H1 (cell line): Measurements from ENCODE around the gene CHST8. TPM values are rescaled to one million over a fixed set of nuclear protein-coding genes. Genes with fewer than 3 reads are reported as not detected.

Experiments
- CTCF ChIA-PET: fragments of 300-600 bp; sonication (Branson Sonifier 250); formaldehyde crosslinking; loops from one replicate; lab custom pipeline; 2021; ENCODE audit not compliant: partially characterized antibody; lab: Charles Lee
- POLR2A ChIA-PET: fragments of 300-600 bp; sonication (Branson Sonifier 250); formaldehyde crosslinking; loops from one replicate; lab custom pipeline; 2021; ENCODE audit warnings: inconsistent platforms; ENCODE audit not compliant: partially characterized antibody; lab: Charles Lee
- DNase-seq, 2 experiments: peaks; one replicate each; pipeline versions ENCODE4 v3.0.0 to v3.0.0-alpha.2; 2010 to 2022; ENCODE audit warnings: low spot score in 2 of 2, low read depth in 1 of 2, mixed read lengths in 1 of 2
- FAIRE-seq: peaks from 2 replicates; lab custom pipeline; 2011; peaks lifted over from hg19 to GRCh38; lab: Jason Lieb, UNC
- H2AFZ ChIP-seq: 2 replicates; pipeline ENCODE4 v1.8.1; 2012; ENCODE audit warnings: low read length, inconsistent platforms
- H2AK5ac ChIP-seq: 2 replicates; pipeline ENCODE4 v1.6.1; 2013; ENCODE audit warnings: low read depth, low read length
- H2BK120ac ChIP-seq: replicated peaks from 2 replicates; pipeline ENCODE3; 2013; ENCODE audit warnings: low read depth, low read length, inconsistent platforms
- H2BK12ac ChIP-seq: 2 replicates; pipeline ENCODE4 v1.6.1; 2013; ENCODE audit warnings: low read depth, low read length
- H2BK15ac ChIP-seq: 2 replicates; pipeline ENCODE4 v1.6.1; 2013; ENCODE audit warnings: low read length
- H2BK20ac ChIP-seq: 2 replicates; pipeline ENCODE4 v1.6.1; 2013; ENCODE audit warnings: low read length
- H2BK5ac ChIP-seq: 2 replicates; pipeline ENCODE4 v1.6.1; 2013; ENCODE audit warnings: low read depth, low read length
- H3K14ac ChIP-seq: 2 replicates; pipeline ENCODE4 v1.6.1; 2013; ENCODE audit warnings: inconsistent platforms; ENCODE audit not compliant: insufficient read length
- H3K18ac ChIP-seq: 2 replicates; pipeline ENCODE4 v1.6.1; 2013; ENCODE audit warnings: low read length; ENCODE audit errors: extremely low read depth
- H3K23ac ChIP-seq: 2 replicates; pipeline ENCODE4 v1.6.1; 2013; ENCODE audit warnings: inconsistent platforms; ENCODE audit not compliant: insufficient read length
- H3K23me2 ChIP-seq: 2 replicates; pipeline ENCODE4 v1.6.1; 2013; ENCODE audit warnings: low read depth, low read length
- H3K27ac ChIP-seq: 2 replicates; pipeline ENCODE4 v1.6.1; 2011; ENCODE audit warnings: low read depth, low read length, inconsistent platforms
- H3K27me3 ChIP-seq, 4 experiments: replicated peaks in 1 of 4; 1 replicate in 1 of 4; 2 replicates in 3 of 4; pipeline versions ENCODE4 v1.6.1 to v1.8.1; 2011 to 2013; ENCODE audit warnings: low read length in 3 of 4, mild to moderate bottlenecking in 3 of 4, inconsistent platforms in 2 of 4, mixed read lengths in 2 of 4, moderate library complexity in 1 of 4; ENCODE audit not compliant: control insufficient read depth in 3 of 4, insufficient read depth in 3 of 4; ENCODE audit errors: extremely low read depth in 1 of 4
- H3K36me3 ChIP-seq, 4 experiments: 2 replicates each; pipeline versions ENCODE4 v1.6.1 to v1.8.1; 2011 to 2013; ENCODE audit warnings: mild to moderate bottlenecking in 4 of 4, low read length in 3 of 4, moderate library complexity in 2 of 4, control low read depth in 1 of 4, inconsistent platforms in 1 of 4; ENCODE audit not compliant: insufficient read depth in 4 of 4, control insufficient read depth in 2 of 4
- H3K4ac ChIP-seq: replicated peaks from 2 replicates; pipeline ENCODE3; 2013; ENCODE audit warnings: low read length, low read depth, mixed read lengths, inconsistent platforms; ENCODE audit not compliant: insufficient read length
- H3K4me1 ChIP-seq, 4 experiments: replicated peaks in 1 of 4; 1 replicate in 1 of 4; 2 replicates in 3 of 4; pipeline versions ENCODE4 v1.6.1 to v1.8.1; 2011 to 2013; ENCODE audit warnings: low read length in 3 of 4, inconsistent platforms in 2 of 4, mixed read lengths in 1 of 4; ENCODE audit not compliant: insufficient read depth in 4 of 4, control insufficient read depth in 3 of 4
- H3K4me2 ChIP-seq, 2 experiments: 2 replicates each; pipeline versions ENCODE4 v1.6.1 to v1.8.1; 2011 to 2013; ENCODE audit warnings: low read depth in 2 of 2, low read length in 2 of 2, control low read depth in 1 of 2, inconsistent platforms in 1 of 2, mild to moderate bottlenecking in 1 of 2; ENCODE audit not compliant: insufficient read depth in 1 of 2
- H3K4me3 ChIP-seq, 4 experiments: fragments of 200-600, 300-600 bp in 1 of 4; sonication (generic), shearing (Covaris generic), sonication (Bioruptor Twin) in 1 of 4; 2 replicates each; pipeline versions ENCODE4 v1.5.1 to v1.8.1; 2011 to 2016; ENCODE audit warnings: low read length in 4 of 4, low read depth in 3 of 4, control low read depth in 2 of 4, inconsistent platforms in 2 of 4, mild to moderate bottlenecking in 2 of 4, mixed read lengths in 1 of 4, moderate library complexity in 1 of 4; ENCODE audit not compliant: insufficient read depth in 2 of 4; ENCODE audit errors: extremely low read depth in 1 of 4
- H3K56ac ChIP-seq: replicated peaks from 2 replicates; pipeline ENCODE3; 2013; ENCODE audit warnings: low read depth, mild to moderate bottlenecking, mixed read lengths, low read length, inconsistent platforms; ENCODE audit not compliant: insufficient read length
- H3K79me1 ChIP-seq: 2 replicates; pipeline ENCODE4 v1.6.1; 2013; ENCODE audit warnings: low read depth, low read length, control low read depth
- H3K79me2 ChIP-seq, 2 experiments: 2 replicates each; pipeline versions ENCODE4 v1.6.1 to v1.8.1; 2012 to 2013; ENCODE audit warnings: low read length in 2 of 2, mild to moderate bottlenecking in 2 of 2, inconsistent platforms in 1 of 2; ENCODE audit not compliant: insufficient read depth in 2 of 2, control insufficient read depth in 1 of 2
- H3K9ac ChIP-seq, 4 experiments: replicated peaks in 1 of 4; 1 replicate in 1 of 4; 2 replicates in 3 of 4; pipeline versions ENCODE4 v1.6.1 to v1.8.1; 2011 to 2013; ENCODE audit warnings: low read depth in 3 of 4, low read length in 3 of 4, control low read depth in 2 of 4, mild to moderate bottlenecking in 2 of 4, moderate library complexity in 2 of 4, inconsistent platforms in 1 of 4; ENCODE audit errors: extremely low read depth in 1 of 4
- H3K9me3 ChIP-seq, 2 experiments: 2 replicates each; pipeline versions ENCODE4 v1.6.1 to v1.8.1; 2012 to 2013; ENCODE audit warnings: mild to moderate bottlenecking in 2 of 2, moderate library complexity in 2 of 2, control low read depth in 1 of 2, inconsistent platforms in 1 of 2, low read depth in 1 of 2, low read length in 1 of 2, mixed read lengths in 1 of 2; ENCODE audit not compliant: insufficient read depth in 2 of 2
- H4K20me1 ChIP-seq, 2 experiments: replicated peaks in 1 of 2; 2 replicates each; pipeline versions ENCODE3 to v1.8.1; 2011 to 2013; ENCODE audit warnings: inconsistent platforms in 2 of 2, low read length in 2 of 2, mild to moderate bottlenecking in 1 of 2; ENCODE audit not compliant: insufficient read depth in 2 of 2, control insufficient read depth in 1 of 2
- H4K5ac ChIP-seq: 2 replicates; pipeline ENCODE4 v1.6.1; 2013; ENCODE audit warnings: low read length, low read depth, mixed read lengths, inconsistent platforms; ENCODE audit not compliant: insufficient read length
- H4K8ac ChIP-seq: 2 replicates; pipeline ENCODE4 v1.8.0; 2013; ENCODE audit warnings: mild to moderate bottlenecking, moderate library complexity, low read length, inconsistent platforms; ENCODE audit not compliant: insufficient read depth; ENCODE audit errors: extremely low read depth
- H4K91ac ChIP-seq: replicated peaks from 2 replicates; pipeline ENCODE3; 2013; ENCODE audit warnings: low read length, mixed read lengths, inconsistent platforms; ENCODE audit not compliant: insufficient read length
- GABPA ChIP-seq: IDR thresholded peaks from 2 replicates; pipeline ENCODE4 v1.6.1; 2011; ENCODE audit warnings: mild to moderate bottlenecking, low read length, moderate library complexity, borderline replicate concordance; ENCODE audit not compliant: insufficient read depth
- HDAC2 ChIP-seq, 2 experiments: fragments of 300-600 bp in 1 of 2; sonication (generic) in 1 of 2; IDR thresholded peaks; 2 replicates each; pipeline ENCODE4 v1.6.1; 2011 to 2012; ENCODE audit warnings: low read depth in 2 of 2, low read length in 2 of 2, mild to moderate bottlenecking in 2 of 2, moderate library complexity in 2 of 2, borderline replicate concordance in 1 of 2, inconsistent platforms in 1 of 2
- KDM4A ChIP-seq: IDR thresholded peaks from one replicate; pipeline ENCODE4 v1.7.1; 2012; ENCODE audit warnings: low read depth, mild to moderate bottlenecking, moderate library complexity, low read length, inconsistent platforms; ENCODE audit not compliant: severe bottlenecking
- MAX ChIP-seq: IDR thresholded peaks from 2 replicates; pipeline ENCODE4 v1.6.1; 2012; ENCODE audit warnings: inconsistent platforms
- USF2 ChIP-seq: IDR thresholded peaks from 2 replicates; pipeline ENCODE4 v1.6.1; 2011; ENCODE audit warnings: low read length, improper control_type of control experiment
- WGBS, 2 experiments: shearing (Covaris generic) in 1 of 2; methylation state at CpG; one replicate each; pipeline versions ENCODE4 v1.1.6 to v1.1.7; 2013 to 2015; ENCODE audit warnings: low lambda C conversion rate in 2 of 2, mixed read lengths in 2 of 2, inconsistent platforms in 1 of 2, low coverage in 1 of 2, missing lambda C conversion rate in 1 of 2; ENCODE audit not compliant: insufficient replicate concordance in 2 of 2, insufficient coverage in 1 of 2, insufficient read length in 1 of 2; ENCODE audit errors: extremely low coverage in 1 of 2, missing lambda C conversion rate in 1 of 2; 5-methylcytosine and 5-hydroxymethylcytosine counted together
- polyA plus RNA-seq, 7 experiments: library from polyadenylated mRNA; depleted of rRNA in 3 of 7; stranded (reverse) in 5 of 7; unstranded in 2 of 7; fragments of >200 nt in 5 of 7; fragments of 200-250 nt in 2 of 7; gene quantifications; 1 replicate in 5 of 7; 2 replicates in 1 of 7; 4 replicates in 1 of 7; pipeline versions ENCODE4 v1.2.1 to v1.2.3, GENCODE V29; 2011 to 2013; ENCODE audit warnings: missing spikeins in 2 of 7, mixed read lengths in 2 of 7
- total RNA-seq: library from RNA; stranded (reverse); fragmentation: NEBNext Ultra II Directional; extraction: Animal tissue kit (Norgen Biotek cat#: 25700); gene quantifications from 2 replicates; pipeline ENCODE4 v1.2.1, GENCODE V29; 2021

The CHST8 gene
- total and polyA plus RNA-seq, 2 of the 8 experiments (the other 6 are each of a cell fraction or from before 2014, with no cell fraction given): 10.8 to 28.2 TPM

GRCh38 chr19:33669376-33669775 lies 47.6 kb downstream of the CHST8 start:
- Histone ChIP-seq H3K27me3 (no peaks in the 10 kb centered on the region), H2AFZ (no peak overlapping the region), H3K36me3 (no peaks in the 10 kb centered on the region), H2BK15ac (no peak overlapping the region), H3K9ac (no peak overlapping the region), H3K23me2 (no peaks in the 10 kb centered on the region), H3K14ac (no peak overlapping the region), H3K79me2 (peaks cover 0 to 3% of the 10 kb centered on the region in 2 experiments; a peak in 1 of 4 replicates), H4K5ac (no peak overlapping the region), H3K18ac (no peak overlapping the region), H3K4me1 (peaks cover 0 to 4% (median 0%) of the 10 kb centered on the region in 4 experiments; a peak in 1 of 7 replicates), H3K9me3 (no peaks in the 10 kb centered on the region), H3K4ac (no peak overlapping the region), H3K79me1 (peaks cover 5% of the 10 kb centered on the region; the same call in 1 of the 2 replicates), H2BK20ac (no peak overlapping the region), H4K20me1 (peaks cover 0 to 6% of the 10 kb centered on the region in 2 experiments), H2AK5ac (no peak overlapping the region), H2BK5ac (no peak overlapping the region), H2BK12ac (no peak overlapping the region), H3K27ac (no peak overlapping the region), H3K56ac (no peak overlapping the region), H3K4me3 (no peak overlapping the region), H3K23ac (no peak overlapping the region), H3K4me2 (no peak overlapping the region), H4K8ac (no peak overlapping the region), H2BK120ac (no peak overlapping the region), H4K91ac (no peak overlapping the region)
- POLR2A ChIA-PET: no interaction called here
- 91% methylated on average over 5 of the region's 5 CpGs; no CpG with 5 or more reads in 1 of the 2 experiments for WGBS, 2 experiments
- DNase-seq (no peak), FAIRE-seq (no peak)
- no peak for TF ChIP-seq USF2
- TF ChIP-seq KDM4A: no peak
- no peak for TF ChIP-seq MAX
- TF ChIP-seq GABPA: no peak
- TF ChIP-seq HDAC2 (IDR thresholded peaks at IDR 0.05; ENCODE audit: borderline replicate concordance in 1 of 2, low read depth in 2 of 2, low read length in 2 of 2): no peak
- CTCF ChIA-PET: no interaction called here
